HUES48 (cell line): ENCODE data around the gene ZNRF2.
"Not testable (repeated sequence)": the region's sequence is repeated elsewhere in the genome, so short reads cannot be mapped to it uniquely, and the experiment has no call there.

ENCODE experiments used
- H3K27ac ChIP-seq: one replicate; pipeline ENCODE4 v1.7.0; 2013; ENCODE audit warnings: low read depth, low read length, inconsistent platforms
- H3K27me3 ChIP-seq: 2 replicates; pipeline ENCODE4 v1.6.1; 2013; ENCODE audit warnings: mild to moderate bottlenecking, low read length; ENCODE audit not compliant: control insufficient read depth, insufficient read depth
- H3K36me3 ChIP-seq: 2 replicates; pipeline ENCODE4 v1.6.1; 2013; ENCODE audit warnings: low read length; ENCODE audit not compliant: control insufficient read depth, insufficient read depth
- H3K4me1 ChIP-seq: 2 replicates; pipeline ENCODE4 v1.6.1; 2013; ENCODE audit warnings: mild to moderate bottlenecking, low read length; ENCODE audit not compliant: control insufficient read depth, insufficient read depth
- H3K4me3 ChIP-seq: 2 replicates; pipeline ENCODE4 v1.5.1; 2013; ENCODE audit warnings: mild to moderate bottlenecking, low read depth, low read length
- H3K9ac ChIP-seq: 2 replicates; pipeline ENCODE4 v1.6.1; 2013; ENCODE audit warnings: mild to moderate bottlenecking, low read depth, low read length, moderate library complexity
- H3K9me3 ChIP-seq: 2 replicates; pipeline ENCODE4 v1.6.1; 2013; ENCODE audit warnings: low read length; ENCODE audit not compliant: control insufficient read depth, insufficient read depth

The ZNRF2 gene

GRCh38 chr7:30290317-30290716 lies 5.9 kb downstream of the ZNRF2 start:
- H3K9me3 ChIP-seq, H3K4me3 ChIP-seq, H3K9ac ChIP-seq, H3K36me3 ChIP-seq, H3K27me3 ChIP-seq, H3K27ac ChIP-seq: not testable (repeated sequence)
- H3K4me1 ChIP-seq, result peaks cover 32% of the 10 kb centered on the region

GRCh38 chr7:30292416-30293038 lies 8.1 kb downstream of the ZNRF2 start:
- H3K4me1 ChIP-seq, result peaks cover 23% of the 10 kb centered on the region
- H3K4me3 ChIP-seq, H3K27ac ChIP-seq, H3K9me3 ChIP-seq, H3K36me3 ChIP-seq, H3K27me3 ChIP-seq, H3K9ac ChIP-seq: not testable (repeated sequence)

- H3K9me3 ChIP-seq, H3K27me3 ChIP-seq, H3K27ac ChIP-seq, H3K9ac ChIP-seq, H3K4me3 ChIP-seq, H3K36me3 ChIP-seq: not testable (repeated sequence)
- peaks cover 10% of the 10 kb centered on the region; the same call in 1 of the 2 replicates for H3K4me1 ChIP-seq
Observed at GRCh38 chr7:30296304-30296703, 11.9 kb downstream of the ZNRF2 start.

- not testable (repeated sequence) for H3K36me3 ChIP-seq, H3K4me3 ChIP-seq
Observed at GRCh38 chr7:30297499-30297898, 13.1 kb downstream of the ZNRF2 start.

GRCh38 chr7:30298409-30298808 lies 14.0 kb downstream of the ZNRF2 start:
- H3K27me3 ChIP-seq, H3K4me3 ChIP-seq, H3K27ac ChIP-seq, H3K36me3 ChIP-seq, H3K9me3 ChIP-seq, H3K9ac ChIP-seq: not testable (repeated sequence)
- H3K4me1 ChIP-seq, result peaks cover 10% of the 10 kb centered on the region; the same call in 1 of the 2 replicates

More at GRCh38 chr7:30297499-30297898, 13.1 kb downstream of the ZNRF2 start:
- H3K9me3 ChIP-seq, H3K27me3 ChIP-seq, H3K9ac ChIP-seq, H3K27ac ChIP-seq: not testable (repeated sequence)
- peaks cover 10% of the 10 kb centered on the region; the same call in 1 of the 2 replicates for H3K4me1 ChIP-seq

GRCh38 chr7:30301751-30302150 lies 17.4 kb downstream of the ZNRF2 start:
- Histone ChIP-seq H3K9ac (no peak overlapping the region), H3K36me3 (no peaks in the 10 kb centered on the region), H3K4me3 (no peak overlapping the region), H3K9me3 (no peaks in the 10 kb centered on the region), H3K4me1 (peaks cover 22% of the 10 kb centered on the region), H3K27ac (no peak overlapping the region), H3K27me3 (no peaks in the 10 kb centered on the region)

- Histone ChIP-seq H3K27ac (no peak overlapping the region), H3K4me3 (no peak overlapping the region)
Observed at GRCh38 chr7:30302656-30303311, 18.4 kb downstream of the ZNRF2 start.

GRCh38 chr7:30303312-30304039 lies 19.1 kb downstream of the ZNRF2 start:
- Histone ChIP-seq H3K9me3 (no peaks in the 10 kb centered on the region), H3K9ac (no peak overlapping the region), H3K27me3 (no peaks in the 10 kb centered on the region), H3K4me3 (no peak overlapping the region), H3K36me3 (no peaks in the 10 kb centered on the region), H3K4me1 (peaks cover 40% of the 10 kb centered on the region), H3K27ac (peak overlapping the region; percentile 4)

More at GRCh38 chr7:30302656-30303311, 18.4 kb downstream of the ZNRF2 start:
- Histone ChIP-seq H3K9ac (no peak overlapping the region), H3K4me1 (peaks cover 33% of the 10 kb centered on the region), H3K27me3 (no peaks in the 10 kb centered on the region), H3K36me3 (no peaks in the 10 kb centered on the region), H3K9me3 (no peaks in the 10 kb centered on the region)

GRCh38 chr7:30304177-30304884 lies 19.9 kb downstream of the ZNRF2 start:
- Histone ChIP-seq H3K27ac (no peak overlapping the region), H3K4me3 (no peak overlapping the region), H3K4me1 (peaks cover 41% of the 10 kb centered on the region), H3K9me3 (no peaks in the 10 kb centered on the region), H3K36me3 (no peaks in the 10 kb centered on the region), H3K9ac (no peak overlapping the region), H3K27me3 (no peaks in the 10 kb centered on the region)

GRCh38 chr7:30306976-30307375 lies 22.6 kb downstream of the ZNRF2 start:
- no peak overlapping the region for H3K4me3 ChIP-seq
- peaks cover 50% of the 10 kb centered on the region for H3K4me1 ChIP-seq
- no peaks in the 10 kb centered on the region for H3K27me3 ChIP-seq
- H3K27ac ChIP-seq, result no peak overlapping the region
- no peaks in the 10 kb centered on the region for H3K36me3 ChIP-seq
- H3K9ac ChIP-seq, result no peak overlapping the region
- no peaks in the 10 kb centered on the region for H3K9me3 ChIP-seq
